ENCODE data around the gene DPH2.

DPH2 gene

GRCh38 chr1:43936431-43937151 is 33.2 kb upstream of the DPH2 start:
- H3K9ac ChIP-seq (ENCODE audit: insufficient read length, low read depth) = peak overlapping the region; percentile 82
- H3K27me3 ChIP-seq (ENCODE audit: insufficient read depth, insufficient read length) = peaks cover 22% of the 10 kb centered on the region
- peaks cover 55% of the 10 kb centered on the region for H3K4me1 ChIP-seq (ENCODE audit: insufficient read depth, insufficient read length)
- no peaks in the 10 kb centered on the region for H3K9me3 ChIP-seq (ENCODE audit: insufficient read depth, low read length)
- TF ChIP-seq SUZ12 (IDR thresholded peaks at IDR 0.05; ENCODE audit: extremely low read depth, insufficient read depth, insufficient read length) (no peak), YY1 (IDR thresholded peaks at IDR 0.05; ENCODE audit: insufficient read depth, insufficient read length) (no peak), ZNF274 (IDR thresholded peaks at IDR 0.05; ENCODE audit: low read depth, low read length) (no peak)
- peak overlapping the region; percentile 48 for H3K4me3 ChIP-seq (ENCODE audit: insufficient read length, low read depth)
- peak; percentile 51 for DNase-seq (ENCODE audit: low read depth, low spot score)
- H3K36me3 ChIP-seq (ENCODE audit: insufficient read depth, insufficient read length, low read length) = peaks cover 18% of the 10 kb centered on the region

GRCh38 chr1:43937179-43937865 is 32.5 kb upstream of the DPH2 start:
- H3K4me1 ChIP-seq (ENCODE audit: insufficient read depth, insufficient read length) = peaks cover 50% of the 10 kb centered on the region
- TF ChIP-seq YY1 (IDR thresholded peaks at IDR 0.05; ENCODE audit: insufficient read depth, insufficient read length) (no peak), ZNF274 (IDR thresholded peaks at IDR 0.05; ENCODE audit: low read depth, low read length) (no peak)
- H3K4me3 ChIP-seq (ENCODE audit: insufficient read length, low read depth) = peak overlapping the region; percentile 48
- peak overlapping the region; percentile 53 for H3K9ac ChIP-seq (ENCODE audit: insufficient read length, low read depth)
- peaks cover 18% of the 10 kb centered on the region for H3K36me3 ChIP-seq (ENCODE audit: insufficient read depth, insufficient read length, low read length)
- H3K9me3 ChIP-seq (ENCODE audit: insufficient read depth, low read length) = no peaks in the 10 kb centered on the region
- peaks cover 14% of the 10 kb centered on the region for H3K27me3 ChIP-seq (ENCODE audit: insufficient read depth, insufficient read length)
- no peak for DNase-seq (ENCODE audit: low read depth, low spot score)

DNA sequence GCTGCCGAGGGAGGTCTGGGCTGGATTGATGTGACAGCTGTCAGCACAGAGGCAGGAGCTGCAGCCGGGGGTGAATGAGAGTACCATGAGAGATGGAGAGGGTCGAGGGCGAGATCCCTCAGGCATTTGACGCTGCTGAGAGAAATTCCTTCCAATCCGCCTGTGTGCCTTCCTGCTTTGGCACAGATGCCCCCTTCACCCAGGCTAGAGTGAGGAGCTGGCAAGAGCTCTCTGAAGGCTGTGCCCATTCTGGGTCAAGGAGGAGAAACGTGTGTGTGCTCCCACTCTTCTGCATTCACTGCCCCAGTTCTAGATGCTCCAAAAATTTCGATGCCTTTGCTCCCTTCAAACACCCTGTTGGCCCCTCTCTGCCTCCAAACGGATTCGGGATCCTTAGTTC is 31.4 kb upstream of the DPH2 start:
- H3K9me3 ChIP-seq (ENCODE audit: insufficient read depth, low read length) = no peaks in the 10 kb centered on the region
- no peak overlapping the region for H3K4me3 ChIP-seq (ENCODE audit: insufficient read length, low read depth)
- DNase-seq (ENCODE audit: low read depth, low spot score) = no peak
- H3K4me1 ChIP-seq (ENCODE audit: insufficient read depth, insufficient read length) = peaks cover 46% of the 10 kb centered on the region
- H3K36me3 ChIP-seq (ENCODE audit: insufficient read depth, insufficient read length, low read length) = peaks cover 18% of the 10 kb centered on the region
- peaks cover 6% of the 10 kb centered on the region for H3K27me3 ChIP-seq (ENCODE audit: insufficient read depth, insufficient read length)
- peak overlapping the region; percentile 22 for H3K9ac ChIP-seq (ENCODE audit: insufficient read length, low read depth)
- TF ChIP-seq SUZ12 (IDR thresholded peaks at IDR 0.05; ENCODE audit: extremely low read depth, insufficient read depth, insufficient read length) (no peak), ZNF274 (IDR thresholded peaks at IDR 0.05; ENCODE audit: low read depth, low read length) (no peak), YY1 (IDR thresholded peaks at IDR 0.05; ENCODE audit: insufficient read depth, insufficient read length) (no peak)

DNA sequence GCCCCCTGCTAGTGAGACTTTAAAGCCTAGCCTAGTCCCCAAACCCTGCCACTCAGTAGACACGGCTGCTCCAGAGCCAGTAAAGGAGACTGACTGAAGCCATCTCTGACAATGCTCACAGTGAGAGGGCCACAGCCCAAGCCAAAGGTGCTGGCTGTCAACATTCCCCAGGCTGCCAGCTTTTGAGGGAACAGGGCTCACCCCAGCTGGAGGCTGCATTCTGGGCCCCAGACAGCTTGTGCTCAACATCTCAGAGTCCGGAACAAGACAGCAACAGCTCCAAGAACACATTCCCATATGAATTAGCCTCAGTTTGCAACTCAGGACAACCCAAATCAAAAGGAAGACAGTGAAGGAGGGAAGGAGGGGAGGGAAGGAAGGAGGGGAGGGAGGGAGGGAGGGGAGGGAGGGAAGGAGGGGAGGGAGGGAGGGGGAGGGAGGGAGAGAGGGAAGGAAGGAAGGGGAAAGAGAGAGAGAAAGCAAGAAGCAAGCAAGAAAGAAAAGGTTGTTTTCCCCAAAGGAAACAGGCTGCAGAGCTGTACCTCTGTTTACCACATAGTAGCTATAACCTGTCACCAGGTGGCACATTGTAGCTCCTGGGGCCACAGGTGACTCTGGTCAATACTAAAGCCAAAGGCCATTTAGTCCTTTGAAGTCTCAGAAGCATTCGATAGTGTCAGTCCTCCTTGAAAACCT is 30.8 kb upstream of the DPH2 start:
- H3K9ac ChIP-seq (ENCODE audit: insufficient read length, low read depth) = peak overlapping the region; percentile 22
- H3K27me3 ChIP-seq (ENCODE audit: insufficient read depth, insufficient read length) = peaks cover 6% of the 10 kb centered on the region
- H3K9me3 ChIP-seq (ENCODE audit: insufficient read depth, low read length) = no peaks in the 10 kb centered on the region
- H3K4me1 ChIP-seq (ENCODE audit: insufficient read depth, insufficient read length) = peaks cover 44% of the 10 kb centered on the region
- H3K36me3 ChIP-seq (ENCODE audit: insufficient read depth, insufficient read length, low read length) = peaks cover 18% of the 10 kb centered on the region
- no peak overlapping the region for H3K4me3 ChIP-seq (ENCODE audit: insufficient read length, low read depth)
- TF ChIP-seq ZNF274 (IDR thresholded peaks at IDR 0.05; ENCODE audit: low read depth, low read length) (no peak), SUZ12 (IDR thresholded peaks at IDR 0.05; ENCODE audit: extremely low read depth, insufficient read depth, insufficient read length) (no peak), YY1 (IDR thresholded peaks at IDR 0.05; ENCODE audit: insufficient read depth, insufficient read length) (no peak)
- peak; percentile 35 for DNase-seq (ENCODE audit: low read depth, low spot score)

DNA sequence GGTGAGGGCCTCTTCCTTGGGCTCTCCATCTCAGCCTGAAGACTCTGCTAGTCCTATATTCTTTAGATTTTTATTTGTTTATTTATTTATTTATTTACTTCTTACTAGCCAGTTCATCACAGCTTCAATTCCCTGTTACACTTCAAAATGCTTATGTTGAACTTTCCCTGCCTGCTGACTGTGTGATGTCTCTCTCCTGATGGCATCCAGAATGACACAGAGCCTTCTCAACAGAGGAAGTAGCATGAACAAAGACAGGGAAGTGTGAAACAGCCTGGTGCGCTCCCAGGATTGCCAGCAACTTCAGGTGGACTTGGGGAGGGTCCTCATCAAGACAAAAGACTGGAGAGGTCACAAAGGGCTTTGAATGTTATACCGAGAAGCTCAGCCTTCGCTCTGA is 27.4 kb upstream of the DPH2 start:
- Histone ChIP-seq H3K27me3 (ENCODE audit: insufficient read depth, insufficient read length) (no peaks in the 10 kb centered on the region), H3K9ac (ENCODE audit: insufficient read length, low read depth) (no peak overlapping the region)

GRCh38 chr1:43944860-43945259 is 24.9 kb upstream of the DPH2 start:
- Histone ChIP-seq H3K9ac (ENCODE audit: insufficient read length, low read depth) (no peak overlapping the region), H3K36me3 (ENCODE audit: insufficient read depth, insufficient read length, low read length) (peaks cover 13% of the 10 kb centered on the region), H3K4me1 (ENCODE audit: insufficient read depth, insufficient read length) (peaks cover 21% of the 10 kb centered on the region), H3K4me3 (ENCODE audit: insufficient read length, low read depth) (no peak overlapping the region), H3K9me3 (ENCODE audit: insufficient read depth, low read length) (no peaks in the 10 kb centered on the region), H3K27me3 (ENCODE audit: insufficient read depth, insufficient read length) (no peaks in the 10 kb centered on the region)
- no peak for DNase-seq (ENCODE audit: low read depth, low spot score)
- TF ChIP-seq YY1 (IDR thresholded peaks at IDR 0.05; ENCODE audit: insufficient read depth, insufficient read length) (no peak), ZNF274 (IDR thresholded peaks at IDR 0.05; ENCODE audit: low read depth, low read length) (no peak), SUZ12 (IDR thresholded peaks at IDR 0.05; ENCODE audit: extremely low read depth, insufficient read depth, insufficient read length) (no peak)

More for the DNA sequence above, 27.4 kb upstream of the DPH2 start:
- no peak for DNase-seq (ENCODE audit: low read depth, low spot score)
- no peak for TF ChIP-seq YY1 (IDR thresholded peaks at IDR 0.05; ENCODE audit: insufficient read depth, insufficient read length)
- no peak for TF ChIP-seq SUZ12 (IDR thresholded peaks at IDR 0.05; ENCODE audit: extremely low read depth, insufficient read depth, insufficient read length)
- TF ChIP-seq ZNF274 (IDR thresholded peaks at IDR 0.05; ENCODE audit: low read depth, low read length) = no peak
- peaks cover 8% of the 10 kb centered on the region for H3K36me3 ChIP-seq (ENCODE audit: insufficient read depth, insufficient read length, low read length)
- H3K4me3 ChIP-seq (ENCODE audit: insufficient read length, low read depth) = no peak overlapping the region
- H3K9me3 ChIP-seq (ENCODE audit: insufficient read depth, low read length) = no peaks in the 10 kb centered on the region
- peaks cover 19% of the 10 kb centered on the region for H3K4me1 ChIP-seq (ENCODE audit: insufficient read depth, insufficient read length)

Data from NT2/D1 (cell line).